K562 (cell line): ENCODE measurements around the gene TMEM245. TPM values are rescaled to one million over a fixed set of nuclear protein-coding genes. Genes with fewer than 3 reads are reported as not detected.
A peak's percentile ranks its signal among the peaks of the same experiment; 100 is the strongest.

Source experiments
- AFF1 ChIP-seq, 2 experiments: fragments of 450-650 bp; IDR thresholded peaks; 2 replicates each; pipeline ENCODE4 v1.6.1; 2018; ENCODE audit warnings: mild to moderate bottlenecking in 2 of 2, low read depth in 1 of 2; ENCODE audit not compliant: partially characterized antibody in 2 of 2
- ARID1B ChIP-seq: fragments of 450-650 bp; IDR thresholded peaks from 2 replicates; pipeline ENCODE4 v1.6.1; 2016; ENCODE audit warnings: antibody characterized with exemption, mild to moderate bottlenecking, inconsistent platforms
- MTA2 ChIP-seq: fragments of 450-650 bp; IDR thresholded peaks from 2 replicates; pipeline ENCODE4 v1.6.1; 2016; ENCODE audit warnings: low read depth
- NCOA6 ChIP-seq: fragments of 450-650 bp; IDR thresholded peaks from 2 replicates; pipeline ENCODE4 v1.6.1; 2017; ENCODE audit warnings: mild to moderate bottlenecking
- NFATC3 ChIP-seq: fragments of 450-650 bp; IDR thresholded peaks from 2 replicates; pipeline ENCODE4 v1.6.1; 2017; ENCODE audit warnings: mild to moderate bottlenecking
- RBM25 ChIP-seq: fragments of 200-400 bp; formaldehyde crosslinking; IDR thresholded peaks from 2 replicates; pipeline ENCODE4 v1.6.1; 2018; ENCODE audit warnings: low read length, low read depth, moderate library complexity; ENCODE audit not compliant: severe bottlenecking
- SMAD2 ChIP-seq: fragments of 150-350 bp; IDR thresholded peaks from 2 replicates; pipeline ENCODE4 v1.6.1; 2014; ENCODE audit warnings: low read depth, mild to moderate bottlenecking, low read length
- SRF ChIP-seq, 2 experiments: fragments of 250-450, 450-650 bp in 1 of 2; sonication (Bioruptor Pico) in 1 of 2; sonication (generic) in 1 of 2; formaldehyde crosslinking; IDR thresholded peaks; 2 replicates each; pipeline versions ENCODE4 v1.5.0 to v1.5.1; 2020 to 2022; ENCODE audit warnings: mild to moderate bottlenecking in 1 of 2, missing genetic modification reagents in 1 of 2
- SUPT5H ChIP-seq: fragments of 450-650 bp; IDR thresholded peaks from 2 replicates; pipeline ENCODE4 v1.6.1; 2016
- TSHZ1 ChIP-seq: fragments of 250-450 bp; sonication (Bioruptor Pico); IDR thresholded peaks from 2 replicates; pipeline ENCODE4 v1.4.0; 2020; ENCODE audit warnings: mild to moderate bottlenecking, moderate library complexity
- ZBTB26 ChIP-seq: fragments of 450-650 bp; formaldehyde crosslinking; IDR thresholded peaks from 2 replicates; pipeline ENCODE4 v1.4.0; 2022; ENCODE audit warnings: missing genetic modification characterization
- ZNF384 ChIP-seq: IDR thresholded peaks from 2 replicates; pipeline ENCODE4 v1.6.1; 2012; ENCODE audit warnings: low read depth, low read length, improper control_type of control experiment
- ZNF695 ChIP-seq: fragments of 450-650 bp; formaldehyde crosslinking; IDR thresholded peaks from 2 replicates; pipeline ENCODE4 v1.4.0; 2020; ENCODE audit warnings: mild to moderate bottlenecking, moderate library complexity
- polyA plus RNA-seq, 8 experiments: library from polyadenylated mRNA; depleted of rRNA in 4 of 8; stranded (reverse) in 5 of 8; unstranded in 3 of 8; fragments of >200 nt; fragmentation: Nextera tagmentation in 2 of 8; fragmentation: Illumina TruSeq in 1 of 8; extraction: Ambion mirVana in 2 of 8; extraction: Trizol in 1 of 8; gene quantifications; 2 replicates each; pipeline versions ENCODE4 v1.2.1 to v1.2.3, GENCODE V29; 2011 to 2014; ENCODE audit warnings: inconsistent platforms in 1 of 8, missing spikeins in 1 of 8
- total RNA-seq, 7 experiments: library from RNA; depleted of rRNA in 6 of 7; stranded (reverse); fragments of >200 nt in 6 of 7; fragmentation: Illumina TruSeq in 2 of 7; extraction: Trizol in 2 of 7; gene quantifications; 2 replicates each; pipeline versions ENCODE4 v1.2.1 to v1.2.3, GENCODE V29; 2011 to 2021; ENCODE audit warnings: low replicate concordance in 1 of 7

TMEM245 gene
- total and polyA plus RNA-seq, 9 of the 15 experiments (the other 6 are each of a cell fraction or from before 2014, with no cell fraction given): 8.5 to 43.2 (median 24.3) TPM

- no peak for TF ChIP-seq TSHZ1 (CRISPR knock-in tag)
- no peak for TF ChIP-seq ZNF695 (CRISPR knock-in tag)
- TF ChIP-seq NFATC3: no peak
- TF ChIP-seq NCOA6: no peak
- TF ChIP-seq RBM25: no peak
- TF ChIP-seq SRF (CRISPR knock-in tag; IDR thresholded peaks at IDR 0.05): no peak
- no peak for TF ChIP-seq ZBTB26 (CRISPR knock-in tag)
- peak; percentile 84 for TF ChIP-seq ARID1B
- peak; percentile 36; the same call in 1 of the 2 replicates for TF ChIP-seq ZNF384
- no peak for TF ChIP-seq SUPT5H
- TF ChIP-seq AFF1 (IDR thresholded peaks at IDR 0.05; ENCODE audit: low read depth in 1 of 2, partially characterized antibody in 2 of 2): no peak
- TF ChIP-seq MTA2: 0 out of 2 replicates have a peak, but pooled peaks have one; percentile 24
- TF ChIP-seq SMAD2: no peak
Observed at GRCh38 chr9:109156708-109157107, 37.0 kb upstream of the TMEM245 start (continued).
